ENCODE results near the gene ZEB1. TPM values are rescaled to one million over a fixed set of nuclear protein-coding genes. Genes with fewer than 3 reads are reported as not detected.

ZEB1 gene
- total and polyA plus RNA-seq, 2 of the 4 experiments (the other 2 are of a cell fraction) = 23.7 to 108 TPM

DNA sequence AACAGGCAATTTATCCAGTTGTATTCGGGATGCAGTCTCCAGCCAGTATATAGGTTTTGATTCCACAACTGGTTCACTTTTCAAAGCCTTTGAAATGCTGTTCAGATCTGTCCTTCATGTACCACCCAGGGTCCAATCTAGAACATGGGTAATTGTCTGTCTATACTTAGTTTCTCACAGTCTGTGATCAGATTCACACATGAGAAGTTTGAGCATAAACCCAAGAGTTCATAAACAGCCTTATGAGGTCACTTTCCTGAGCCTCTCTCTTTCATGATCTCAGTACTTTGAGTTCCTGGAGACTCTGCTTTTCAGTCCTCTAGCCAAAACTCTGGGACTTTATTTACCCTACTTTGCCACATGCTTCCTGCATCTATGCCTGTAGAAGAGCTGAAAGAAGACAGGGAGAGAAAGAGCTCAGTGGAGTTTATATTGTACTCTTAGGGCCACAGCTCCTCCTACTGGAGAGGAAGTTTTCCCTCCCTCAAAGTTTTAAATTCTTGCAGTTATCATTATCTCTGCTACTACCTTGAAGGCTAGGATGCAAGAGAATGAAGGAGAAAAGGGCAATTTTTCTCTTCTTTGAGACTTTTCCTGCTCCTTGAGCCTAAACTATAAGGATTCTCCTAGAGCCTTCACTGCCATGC, 172.0 kb downstream of the ZEB1 start:
- Histone ChIP-seq H3K27me3 (ENCODE audit: control insufficient read depth, insufficient read depth, low read length) (no peaks in the 10 kb centered on the region), H3K56ac (ENCODE audit: extremely low read depth, insufficient read depth, low read length) (no peak overlapping the region), H3K4me2 (ENCODE audit: low read depth, low read length) (no peak overlapping the region), H2BK120ac (ENCODE audit: low read depth, low read length) (no peak overlapping the region; the same call in 1 of the 2 replicates), H2BK20ac (ENCODE audit: low read depth, low read length) (0 out of 2 replicates have a peak overlapping the region, but pooled peaks have one; percentile 1), H2AK5ac (ENCODE audit: low read depth, low read length) (no peak overlapping the region), H3K14ac (replicated peaks; ENCODE audit: low read depth, low read length) (peak overlapping the region; percentile 64), H2BK5ac (ENCODE audit: low read depth, low read length, poor library complexity, severe bottlenecking) (peak overlapping the region; percentile 42), H4K91ac (ENCODE audit: insufficient read depth, low read depth, low read length) (no peak overlapping the region), H3K9me1 (ENCODE audit: insufficient read depth, low read length) (peaks cover 5% of the 10 kb centered on the region; the same call in 1 of the 2 replicates), H3K79me1 (ENCODE audit: low read depth in 1 of 2, low read length in 2 of 2) (peaks cover 15 to 40% of the 10 kb centered on the region in 2 experiments), H4K5ac (ENCODE audit: low read depth, low read length) (peak overlapping the region; percentile 22; the same call in 1 of the 2 replicates), H3K9me3 (ENCODE audit: control insufficient read depth, insufficient read depth, low read length) (no peaks in the 10 kb centered on the region), H3K23ac (ENCODE audit: low read depth, low read length) (peak overlapping the region; percentile 7; the same call in 1 of the 2 replicates), H3K4ac (ENCODE audit: low read depth, low read length) (peak overlapping the region; percentile 22; the same call in 1 of the 2 replicates), H2AFZ (replicated peaks; ENCODE audit: low read length, poor library complexity) (no peak overlapping the region), H2AK9ac (replicated peaks; ENCODE audit: low read depth, low read length, poor library complexity) (no peak overlapping the region), H3K18ac (ENCODE audit: low read depth, low read length) (no peak overlapping the region; the same call in 1 of the 2 replicates), H3K27ac (ENCODE audit: insufficient read depth, low read length) (no peak overlapping the region), H2BK15ac (ENCODE audit: low read depth, low read length) (no peak overlapping the region), H3K36me3 (ENCODE audit: control insufficient read depth, insufficient read depth, low read length) (0 out of 2 replicates have a peak, but pooled peaks cover 2% of the 10 kb centered on the region), H3K4me3 (ENCODE audit: insufficient read depth, low read depth, low read length) (no peak overlapping the region), H4K8ac (ENCODE audit: low read depth in 2 of 2, low read length in 2 of 2) (peak overlapping the region in 1 of 2 experiments; percentile 38; a peak in 1 of 4 replicates), H3K4me1 (ENCODE audit: control insufficient read depth, insufficient read depth, low read length) (peaks cover 5% of the 10 kb centered on the region), H3K9ac (ENCODE audit: low read depth, low read length) (no peak overlapping the region), H4K20me1 (ENCODE audit: insufficient read depth, low read length) (peaks cover 20% of the 10 kb centered on the region; the same call in 1 of the 2 replicates)
- ChIA-PET CTCF (interaction anchor here (0.6 kb wide), 1 partner anchor 739 kb away, joined by 3 read pairs; no protein-coding TSS in a partner anchor), POLR2A (ENCODE audit: unreplicated experiment) (no interaction called here)
- no CpG with 5 or more reads among the region's 1 CpG for WGBS, 2 experiments (ENCODE audit: extremely low coverage in 2 of 2, insufficient read length in 1 of 2)
- DNase-seq (peak; percentile 52), ATAC-seq (ENCODE audit: low read depth) (peak; percentile 70)
- in situ Hi-C loops (cut with MboI; ENCODE audit: low sequenced_read_pairs) (no loop called here), intact Hi-C loops (cut with micrococcal nuclease) (loop anchor here (5.0 to 10.0 kb wide), 3 partner anchors 166 to 736 kb away; no protein-coding TSS in a partner anchor), dilution Hi-C loops (cut with HindIII; ENCODE audit: low sequenced_read_pairs, unreplicated experiment) (no loop called here)
- TF ChIP-seq RAD21 (IDR thresholded peaks at IDR 0.05; ENCODE audit: low read length) (peak; percentile 73), POLR2A (IDR thresholded peaks at IDR 0.05; ENCODE audit: low read depth, low read length) (no peak), SMC3 (IDR thresholded peaks at IDR 0.05; ENCODE audit: low read depth, low read length) (peak; percentile 66), FOS (IDR thresholded peaks at IDR 0.05; ENCODE audit: low read depth, low read length) (no peak), MAZ (IDR thresholded peaks at IDR 0.05; ENCODE audit: borderline replicate concordance, low read depth, low read length) (no peak), MAFK (IDR thresholded peaks at IDR 0.05; ENCODE audit: low read depth, low read length) (0 out of 2 replicates have a peak, but pooled peaks have one; percentile 31)
- TF ChIP-seq, protein P1, sequence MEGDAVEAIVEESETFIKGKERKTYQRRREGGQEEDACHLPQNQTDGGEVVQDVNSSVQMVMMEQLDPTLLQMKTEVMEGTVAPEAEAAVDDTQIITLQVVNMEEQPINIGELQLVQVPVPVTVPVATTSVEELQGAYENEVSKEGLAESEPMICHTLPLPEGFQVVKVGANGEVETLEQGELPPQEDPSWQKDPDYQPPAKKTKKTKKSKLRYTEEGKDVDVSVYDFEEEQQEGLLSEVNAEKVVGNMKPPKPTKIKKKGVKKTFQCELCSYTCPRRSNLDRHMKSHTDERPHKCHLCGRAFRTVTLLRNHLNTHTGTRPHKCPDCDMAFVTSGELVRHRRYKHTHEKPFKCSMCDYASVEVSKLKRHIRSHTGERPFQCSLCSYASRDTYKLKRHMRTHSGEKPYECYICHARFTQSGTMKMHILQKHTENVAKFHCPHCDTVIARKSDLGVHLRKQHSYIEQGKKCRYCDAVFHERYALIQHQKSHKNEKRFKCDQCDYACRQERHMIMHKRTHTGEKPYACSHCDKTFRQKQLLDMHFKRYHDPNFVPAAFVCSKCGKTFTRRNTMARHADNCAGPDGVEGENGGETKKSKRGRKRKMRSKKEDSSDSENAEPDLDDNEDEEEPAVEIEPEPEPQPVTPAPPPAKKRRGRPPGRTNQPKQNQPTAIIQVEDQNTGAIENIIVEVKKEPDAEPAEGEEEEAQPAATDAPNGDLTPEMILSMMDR (conservative IDR thresholded peaks at IDR 0.05; ENCODE audit: low read depth, low read length) = peak; percentile 62
- BruUV-seq (replicated peaks) = no TSS peak
